ENCODE data around the gene NR1H2. TPM values are rescaled to one million over a fixed set of nuclear protein-coding genes. Genes with fewer than 3 reads are reported as not detected.

NR1H2 gene
- polyA plus RNA-seq, 3 donors, result 77.1 to 111 (median 78.9) TPM

DNA sequence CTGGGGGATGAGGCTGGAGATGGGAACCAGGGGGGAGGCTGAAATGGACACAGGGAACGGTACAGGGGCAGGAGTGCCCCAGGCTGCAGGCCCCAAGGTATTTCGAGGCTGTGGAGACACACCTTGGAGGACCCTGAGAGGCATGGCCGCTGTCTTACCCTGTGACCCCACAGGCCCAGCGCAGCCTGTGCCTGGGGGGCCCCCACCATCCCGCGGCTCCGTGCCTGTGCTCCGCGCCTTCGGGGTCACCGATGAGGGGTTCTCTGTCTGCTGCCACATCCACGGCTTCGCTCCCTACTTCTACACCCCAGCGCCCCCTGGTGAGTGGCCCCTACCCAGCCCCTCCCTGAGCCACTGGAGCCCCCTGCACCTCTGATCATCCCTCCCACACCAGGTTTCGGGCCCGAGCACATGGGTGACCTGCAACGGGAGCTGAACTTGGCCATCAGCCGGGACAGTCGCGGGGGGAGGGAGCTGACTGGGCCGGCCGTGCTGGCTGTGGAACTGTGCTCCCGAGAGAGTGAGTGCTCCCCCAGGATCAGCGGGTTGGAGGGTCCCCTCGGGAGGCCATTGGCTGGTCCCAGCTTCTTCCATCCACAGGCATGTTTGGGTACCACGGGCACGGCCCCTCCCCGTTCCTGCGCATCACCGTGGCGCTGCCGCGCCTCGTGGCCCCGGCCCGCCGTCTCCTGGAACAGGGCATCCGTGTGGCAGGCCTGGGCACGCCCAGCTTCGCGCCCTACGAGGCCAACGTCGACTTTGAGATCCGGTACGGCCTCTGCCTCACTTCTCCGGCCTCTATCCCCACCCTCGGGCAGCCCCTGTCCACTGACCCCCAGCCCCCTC, 25.6 kb downstream of the NR1H2 start:
- Mint-ChIP-seq H3K27me3 (ENCODE audit: low read depth in 3 of 3) (peaks cover 0 to 5% (median 1%) of the 10 kb centered on the region in 3 donors), H3K4me1 (no peaks in the 10 kb centered on the region), H3K4me3 (no peak overlapping the region), H3K36me3 (peaks cover 35 to 63% of the 10 kb centered on the region in 2 donors), H3K27ac (peak overlapping the region in 1 of 7 donors; percentile 20), H3K9me3 (peaks cover 0 to 2% (median 0%) of the 10 kb centered on the region in 7 donors)
- intact Hi-C loops (cut with micrococcal nuclease), result no loop called here
- TF ChIP-seq CTCF (IDR thresholded peaks at IDR 0.05), result no peak
- H3K4me1 ChIP-seq (ENCODE audit: control insufficient read depth in 1 of 2, insufficient read depth in 2 of 2, low read length in 2 of 2), result no peaks in the 10 kb centered on the region
- H3K79me2 ChIP-seq (ENCODE audit: insufficient read depth, low read length), result peaks cover 6% of the 10 kb centered on the region
- no peak overlapping the region for H3K4me2 ChIP-seq (replicated peaks; ENCODE audit: extremely low read depth, low read length, poor library complexity, severe bottlenecking)
- no peak overlapping the region for H3K9ac ChIP-seq (ENCODE audit: insufficient read depth, low read length, poor library complexity, severe bottlenecking)
- peaks cover 32 to 46% of the 10 kb centered on the region in 2 donors for H3K36me3 ChIP-seq (replicated peaks in 1 of 2; ENCODE audit: control insufficient read depth in 1 of 2, insufficient read depth in 2 of 2, low read length in 2 of 2)
- H3K27ac ChIP-seq (ENCODE audit: low read depth in 1 of 2, low read length in 2 of 2), result no peak overlapping the region
- no peaks in the 10 kb centered on the region for H4K20me1 ChIP-seq (ENCODE audit: insufficient read depth, low read length)
- no peaks in the 10 kb centered on the region for H3K27me3 ChIP-seq (ENCODE audit: control insufficient read depth in 2 of 2, insufficient read depth in 2 of 2, low read length in 2 of 2)
- H3K4me3 ChIP-seq (replicated peaks in 1 of 3; ENCODE audit: low read depth in 2 of 3, low read length in 3 of 3), result no peak overlapping the region
- no peak overlapping the region for H2AFZ ChIP-seq (ENCODE audit: insufficient read depth, low read depth, low read length, poor library complexity, severe bottlenecking)
- WGBS (ENCODE audit: insufficient coverage), result 94% methylated on average over 40 of the region's 48 CpGs
- H3K9me3 ChIP-seq (replicated peaks in 1 of 2; ENCODE audit: control insufficient read depth in 1 of 2, insufficient read depth in 1 of 2, low read length in 2 of 2), result no peaks in the 10 kb centered on the region
- peak in 1 of 3 donors; percentile 4 for DNase-seq

DNA sequence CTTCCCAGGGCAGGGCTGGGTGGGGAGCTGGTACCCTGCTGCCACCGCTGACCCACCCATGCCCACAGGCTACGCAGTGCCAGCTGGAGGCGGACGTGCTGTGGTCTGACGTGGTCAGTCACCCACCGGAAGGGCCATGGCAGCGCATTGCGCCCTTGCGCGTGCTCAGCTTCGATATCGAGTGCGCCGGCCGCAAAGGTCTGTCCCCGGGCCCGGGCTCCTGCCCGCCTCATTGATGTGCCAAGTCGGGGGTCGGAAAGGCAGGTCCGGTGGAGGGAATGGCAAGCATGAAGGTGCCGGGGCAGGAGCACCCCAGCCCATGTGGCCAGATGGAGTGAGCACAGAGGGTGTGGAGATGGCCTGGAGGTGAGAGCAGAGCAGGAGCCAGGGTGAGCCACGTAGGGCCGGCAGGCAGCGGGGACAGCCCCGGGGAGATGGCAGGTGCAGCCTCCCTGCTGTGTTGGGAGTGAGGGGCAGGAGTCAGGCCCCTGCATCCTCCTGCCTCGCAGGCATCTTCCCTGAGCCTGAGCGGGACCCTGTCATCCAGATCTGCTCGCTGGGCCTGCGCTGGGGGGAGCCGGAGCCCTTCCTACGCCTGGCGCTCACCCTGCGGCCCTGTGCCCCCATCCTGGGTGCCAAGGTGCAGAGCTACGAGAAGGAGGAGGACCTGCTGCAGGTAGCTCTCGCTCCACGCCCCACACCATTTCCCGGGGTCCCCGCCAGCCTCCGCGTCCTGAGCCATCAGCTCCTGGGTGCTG, 26.5 kb downstream of the NR1H2 start:
- H3K27ac ChIP-seq (ENCODE audit: low read depth in 1 of 2, low read length in 2 of 2), result no peak overlapping the region
- Mint-ChIP-seq H3K4me1 (no peaks in the 10 kb centered on the region), H3K27ac (no peak overlapping the region), H3K36me3 (peaks cover 39 to 68% of the 10 kb centered on the region in 2 donors), H3K4me3 (no peak overlapping the region), H3K9me3 (peaks cover 0 to 2% (median 0%) of the 10 kb centered on the region in 7 donors), H3K27me3 (ENCODE audit: low read depth in 3 of 3) (peaks cover 0 to 5% (median 1%) of the 10 kb centered on the region in 3 donors)
- no peak overlapping the region for H3K4me3 ChIP-seq (replicated peaks in 1 of 3; ENCODE audit: low read depth in 2 of 3, low read length in 3 of 3)
- no peak for TF ChIP-seq CTCF (IDR thresholded peaks at IDR 0.05)
- H3K79me2 ChIP-seq (ENCODE audit: insufficient read depth, low read length), result peaks cover 6% of the 10 kb centered on the region
- WGBS (ENCODE audit: insufficient coverage), result 97% methylated on average over 34 of the region's 41 CpGs
- intact Hi-C loops (cut with micrococcal nuclease), result no loop called here
- no peaks in the 10 kb centered on the region for H3K9me3 ChIP-seq (replicated peaks in 1 of 2; ENCODE audit: control insufficient read depth in 1 of 2, insufficient read depth in 1 of 2, low read length in 2 of 2)
- no peaks in the 10 kb centered on the region for H4K20me1 ChIP-seq (ENCODE audit: insufficient read depth, low read length)
- H3K4me1 ChIP-seq (ENCODE audit: control insufficient read depth in 1 of 2, insufficient read depth in 2 of 2, low read length in 2 of 2), result no peaks in the 10 kb centered on the region
- no peaks in the 10 kb centered on the region for H3K27me3 ChIP-seq (ENCODE audit: control insufficient read depth in 2 of 2, insufficient read depth in 2 of 2, low read length in 2 of 2)
- DNase-seq, result no peak
- no peak overlapping the region for H2AFZ ChIP-seq (ENCODE audit: insufficient read depth, low read depth, low read length, poor library complexity, severe bottlenecking)
- no peak overlapping the region for H3K9ac ChIP-seq (ENCODE audit: insufficient read depth, low read length, poor library complexity, severe bottlenecking)
- peaks cover 35 to 51% of the 10 kb centered on the region in 2 donors for H3K36me3 ChIP-seq (replicated peaks in 1 of 2; ENCODE audit: control insufficient read depth in 1 of 2, insufficient read depth in 2 of 2, low read length in 2 of 2)
- no peak overlapping the region for H3K4me2 ChIP-seq (replicated peaks; ENCODE audit: extremely low read depth, low read length, poor library complexity, severe bottlenecking)

Measured in CD14-positive monocyte (primary cell).